Gastroesophageal sphincter (tissue), 3 donors: ENCODE measurements around the gene NPC2.

Experiments used
- EP300 ChIP-seq: sonication (generic); formaldehyde crosslinking; IDR thresholded peaks from one replicate; pipeline ENCODE4 v1.6.1; 2017; ENCODE audit warnings: antibody characterized with exemption, mild to moderate bottlenecking
- TF ChIP-seq, protein P1 (sequence below), 4 experiments: fragments of 200-600 bp in 2 of 4; fragments of 450-650 bp in 2 of 4; sonication (generic) in 1 of 4; IDR thresholded peaks; one replicate each; pipeline ENCODE4 v1.5.1; 2017 to 2019; ENCODE audit warnings: antibody characterized with exemption in 4 of 4, mild to moderate bottlenecking in 2 of 4, moderate library complexity in 2 of 4

DNA sequence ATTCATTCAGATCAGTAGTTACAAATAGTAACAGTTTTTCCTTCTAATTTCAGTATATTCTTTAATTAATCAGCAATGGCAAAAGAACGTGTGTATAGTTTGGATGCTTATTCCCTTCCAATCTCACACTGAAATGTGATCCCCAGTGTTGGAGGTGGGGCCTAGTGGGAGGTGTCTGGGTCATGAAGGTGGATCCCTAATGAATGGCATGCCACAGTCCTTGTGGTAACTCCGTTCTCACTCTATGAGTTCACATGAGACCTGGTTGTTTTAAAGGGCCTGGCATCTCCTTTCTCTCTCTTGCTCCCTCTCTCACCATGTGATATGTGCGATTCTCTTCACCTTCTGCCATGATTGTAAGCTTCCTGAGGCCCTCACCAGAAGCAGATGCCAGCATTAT lies 48.2 kb downstream of the NPC2 start:
- TF ChIP-seq EP300, result no peak
- TF ChIP-seq, protein P1, sequence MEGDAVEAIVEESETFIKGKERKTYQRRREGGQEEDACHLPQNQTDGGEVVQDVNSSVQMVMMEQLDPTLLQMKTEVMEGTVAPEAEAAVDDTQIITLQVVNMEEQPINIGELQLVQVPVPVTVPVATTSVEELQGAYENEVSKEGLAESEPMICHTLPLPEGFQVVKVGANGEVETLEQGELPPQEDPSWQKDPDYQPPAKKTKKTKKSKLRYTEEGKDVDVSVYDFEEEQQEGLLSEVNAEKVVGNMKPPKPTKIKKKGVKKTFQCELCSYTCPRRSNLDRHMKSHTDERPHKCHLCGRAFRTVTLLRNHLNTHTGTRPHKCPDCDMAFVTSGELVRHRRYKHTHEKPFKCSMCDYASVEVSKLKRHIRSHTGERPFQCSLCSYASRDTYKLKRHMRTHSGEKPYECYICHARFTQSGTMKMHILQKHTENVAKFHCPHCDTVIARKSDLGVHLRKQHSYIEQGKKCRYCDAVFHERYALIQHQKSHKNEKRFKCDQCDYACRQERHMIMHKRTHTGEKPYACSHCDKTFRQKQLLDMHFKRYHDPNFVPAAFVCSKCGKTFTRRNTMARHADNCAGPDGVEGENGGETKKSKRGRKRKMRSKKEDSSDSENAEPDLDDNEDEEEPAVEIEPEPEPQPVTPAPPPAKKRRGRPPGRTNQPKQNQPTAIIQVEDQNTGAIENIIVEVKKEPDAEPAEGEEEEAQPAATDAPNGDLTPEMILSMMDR (IDR thresholded peaks at IDR 0.05), result no peak
